Panc1 (cell line): ENCODE data around the gene DUT. TPM values are rescaled to one million over a fixed set of nuclear protein-coding genes. Genes with fewer than 3 reads are reported as not detected.

Source experiments
- ATAC-seq: fragments of 200-7000 bp; cut with Tn5 transposase; 2 replicates; pipeline ENCODE4 v1.9.1; 2020; ENCODE audit warnings: mild to moderate bottlenecking, moderate library complexity
- BruUV-seq: library from RNA; stranded (reverse); fragments of 400-500 nt; replicated peaks from 2 replicates; lab custom pipeline; 2021; lab: Mats Ljungman, UMichigan
- CTCF ChIA-PET: fragments of 300-600 bp; sonication (Branson Sonifier 250); formaldehyde crosslinking; loops from one replicate; lab custom pipeline; 2022; ENCODE audit warnings: antibody characterized with exemption; lab: Charles Lee
- POLR2A ChIA-PET: fragments of 300-600 bp; sonication (Branson Sonifier 250); formaldehyde crosslinking; loops from one replicate; lab custom pipeline; 2022; ENCODE audit warnings: antibody characterized with exemption; lab: Charles Lee
- DNase-seq: peaks from one replicate; pipeline ENCODE4 v3.0.0-alpha.2; 2010; ENCODE audit warnings: low read depth, low spot score
- H3K27ac ChIP-seq: 2 replicates; pipeline ENCODE4 v1.5.1; 2011; ENCODE audit warnings: mild to moderate bottlenecking, low read length, inconsistent platforms
- H3K27me3 ChIP-seq: fragments of 200-500 bp; sonication (Bioruptor generic); 2 replicates; pipeline ENCODE4 v1.6.0; 2014; ENCODE audit warnings: low read length, inconsistent platforms; ENCODE audit not compliant: control insufficient read depth, insufficient read depth
- H3K36me3 ChIP-seq: fragments of 200-500 bp; sonication (Bioruptor generic); 2 replicates; pipeline ENCODE4 v1.5.1; 2014; ENCODE audit warnings: inconsistent platforms, mild to moderate bottlenecking, low read length, moderate library complexity; ENCODE audit not compliant: control insufficient read depth, insufficient read depth
- H3K4me1 ChIP-seq: 2 replicates; pipeline ENCODE4 v1.5.1; 2011; ENCODE audit warnings: inconsistent platforms, mild to moderate bottlenecking, low read length, moderate library complexity; ENCODE audit not compliant: control insufficient read depth, insufficient read depth
- H3K4me3 ChIP-seq, 2 experiments: 2 replicates each; pipeline ENCODE4 v1.5.1; 2011 to 2012; ENCODE audit warnings: low read depth in 2 of 2, low read length in 2 of 2, mild to moderate bottlenecking in 2 of 2, inconsistent platforms in 1 of 2, moderate library complexity in 1 of 2
- H3K9me3 ChIP-seq: fragments of 200-500 bp; sonication (Bioruptor generic); 2 replicates; pipeline ENCODE4 v1.5.1; 2014; ENCODE audit warnings: low read depth, mild to moderate bottlenecking, inconsistent platforms, low read length, moderate library complexity; ENCODE audit not compliant: control insufficient read depth, insufficient read depth
- CTCF ChIP-seq: fragments of 450-650 bp; IDR thresholded peaks from 2 replicates; pipeline ENCODE4 v1.5.1; 2017; ENCODE audit warnings: mild to moderate bottlenecking
- POLR2AphosphoS5 ChIP-seq: IDR thresholded peaks from 2 replicates; pipeline ENCODE4 v1.6.1; 2012; ENCODE audit warnings: mild to moderate bottlenecking, low read depth, low read length, moderate library complexity
- REST ChIP-seq, 2 experiments: IDR thresholded peaks; 2 replicates each; pipeline ENCODE4 v1.6.1; 2011 to 2012; ENCODE audit warnings: low read depth in 2 of 2, control low read depth in 1 of 2, low read length in 1 of 2, mild to moderate bottlenecking in 1 of 2, moderate library complexity in 1 of 2; ENCODE audit not compliant: insufficient read depth in 1 of 2
- SIN3A ChIP-seq: IDR thresholded peaks from 2 replicates; pipeline ENCODE4 v1.6.1; 2012; ENCODE audit warnings: low read depth, mild to moderate bottlenecking, low read length, moderate library complexity, borderline replicate concordance; ENCODE audit not compliant: insufficient read depth
- TCF7L2 ChIP-seq: IDR thresholded peaks from 2 replicates; pipeline ENCODE4 v1.6.1; 2011; ENCODE audit warnings: mild to moderate bottlenecking, low read depth, low read length, inconsistent platforms
- in situ Hi-C: cut with HindIII; loops from 2 replicates; pipeline ENCODE4 v1.10.0; 2016; ENCODE audit warnings: low sequenced_read_pairs, low pct_unique_long_range_greater_than_20kb
- intact Hi-C: fragments of 100-400 bp; cut with micrococcal nuclease; formaldehyde crosslinking; loops from one replicate; pipeline ENCODE4 v1.10.0; 2022; ENCODE audit not compliant: unreplicated experiment
- total RNA-seq: library from RNA; stranded (reverse); gene quantifications from one replicate; pipeline ENCODE4 v1.2.1, GENCODE V29; 2021; ENCODE audit not compliant: unreplicated experiment

DUT gene
- total RNA-seq, 1 experiment from 2014 or later = 220 TPM

GRCh38 chr15:48292458-48292857 lies 38.8 kb upstream of the DUT start:
- Histone ChIP-seq H3K4me3 (no peak overlapping the region), H3K27ac (no peak overlapping the region), H3K9me3 (no peaks in the 10 kb centered on the region), H3K4me1 (no peaks in the 10 kb centered on the region), H3K36me3 (no peaks in the 10 kb centered on the region), H3K27me3 (no peaks in the 10 kb centered on the region)
- intact Hi-C loops = no loop called here
- no peak for DNase-seq
- TF ChIP-seq TCF7L2 = no peak
- TF ChIP-seq SIN3A = no peak
- no peak for TF ChIP-seq CTCF
- no peak for TF ChIP-seq REST (IDR thresholded peaks at IDR 0.05; ENCODE audit: insufficient read depth in 1 of 2, low read depth in 2 of 2, low read length in 1 of 2)
- TF ChIP-seq POLR2AphosphoS5 = no peak
- ChIA-PET CTCF (no interaction called here), POLR2A (interaction anchor here (0.5 to 0.6 kb wide), 2 partner anchors 29 to 39 kb away, joined by 3 to 9 read pairs; partner anchors contain the start of gene DUT)
- ATAC-seq = no peak
- in situ Hi-C loops = no loop called here
- BruUV-seq = no TSS peak

- Histone ChIP-seq H3K27me3 (no peaks in the 10 kb centered on the region), H3K27ac (no peak overlapping the region), H3K36me3 (no peaks in the 10 kb centered on the region), H3K9me3 (no peaks in the 10 kb centered on the region), H3K4me3 (no peak overlapping the region), H3K4me1 (no peaks in the 10 kb centered on the region)
- DNase-seq (no peak), ATAC-seq (no peak)
- TF ChIP-seq REST (IDR thresholded peaks at IDR 0.05; ENCODE audit: insufficient read depth in 1 of 2, low read depth in 2 of 2, low read length in 1 of 2) = no peak
- no peak for TF ChIP-seq SIN3A
- TF ChIP-seq CTCF = no peak
- intact Hi-C loops = no loop called here
- no TSS peak for BruUV-seq
- in situ Hi-C loops = no loop called here
- CTCF ChIA-PET = no interaction called here
- POLR2A ChIA-PET = no interaction called here
Observed at GRCh38 chr15:48297668-48298067, 33.6 kb upstream of the DUT start.
